Hepatocyte (in vitro differentiated cells): ENCODE measurements around the gene TPCN2.

Experiments
- EZH2phosphoT487 ChIP-seq: fragments of 200-600 bp; sonication (generic); IDR thresholded peaks from one replicate; pipeline ENCODE4 v1.6.1; 2018; ENCODE audit warnings: antibody characterized with exemption, mild to moderate bottlenecking, low read depth, moderate library complexity; ENCODE audit not compliant: unreplicated experiment, severe bottlenecking
- TF ChIP-seq, protein P1 (sequence below): fragments of 200-600 bp; sonication (generic); IDR thresholded peaks from 2 replicates; pipeline ENCODE4 v1.5.1; 2016; ENCODE audit warnings: antibody characterized with exemption, mild to moderate bottlenecking; ENCODE audit not compliant: poor library complexity

DNA sequence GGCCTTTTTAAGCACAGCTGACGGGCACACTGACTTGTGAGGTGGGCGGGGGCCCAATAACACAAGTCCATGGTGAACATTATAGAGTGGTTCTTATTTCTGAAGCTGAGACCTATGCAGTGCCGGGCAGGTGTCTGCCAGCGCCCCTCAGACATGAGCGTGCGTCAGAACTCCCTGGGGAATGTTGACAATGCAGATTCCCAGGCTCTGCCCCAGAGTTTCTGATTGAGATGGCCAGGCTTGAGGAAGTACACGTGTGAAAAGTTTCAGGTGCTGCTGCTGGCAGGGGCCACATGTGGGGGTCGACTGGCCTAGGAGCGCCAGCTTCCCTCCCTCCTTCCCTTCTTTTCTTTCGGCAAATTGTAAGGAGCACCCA lies 46.2 kb downstream of the TPCN2 start:
- TF ChIP-seq, protein P1, sequence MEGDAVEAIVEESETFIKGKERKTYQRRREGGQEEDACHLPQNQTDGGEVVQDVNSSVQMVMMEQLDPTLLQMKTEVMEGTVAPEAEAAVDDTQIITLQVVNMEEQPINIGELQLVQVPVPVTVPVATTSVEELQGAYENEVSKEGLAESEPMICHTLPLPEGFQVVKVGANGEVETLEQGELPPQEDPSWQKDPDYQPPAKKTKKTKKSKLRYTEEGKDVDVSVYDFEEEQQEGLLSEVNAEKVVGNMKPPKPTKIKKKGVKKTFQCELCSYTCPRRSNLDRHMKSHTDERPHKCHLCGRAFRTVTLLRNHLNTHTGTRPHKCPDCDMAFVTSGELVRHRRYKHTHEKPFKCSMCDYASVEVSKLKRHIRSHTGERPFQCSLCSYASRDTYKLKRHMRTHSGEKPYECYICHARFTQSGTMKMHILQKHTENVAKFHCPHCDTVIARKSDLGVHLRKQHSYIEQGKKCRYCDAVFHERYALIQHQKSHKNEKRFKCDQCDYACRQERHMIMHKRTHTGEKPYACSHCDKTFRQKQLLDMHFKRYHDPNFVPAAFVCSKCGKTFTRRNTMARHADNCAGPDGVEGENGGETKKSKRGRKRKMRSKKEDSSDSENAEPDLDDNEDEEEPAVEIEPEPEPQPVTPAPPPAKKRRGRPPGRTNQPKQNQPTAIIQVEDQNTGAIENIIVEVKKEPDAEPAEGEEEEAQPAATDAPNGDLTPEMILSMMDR = no peak
- no peak for TF ChIP-seq EZH2phosphoT487
